ENCODE data around the gene EXT2.

DNA sequence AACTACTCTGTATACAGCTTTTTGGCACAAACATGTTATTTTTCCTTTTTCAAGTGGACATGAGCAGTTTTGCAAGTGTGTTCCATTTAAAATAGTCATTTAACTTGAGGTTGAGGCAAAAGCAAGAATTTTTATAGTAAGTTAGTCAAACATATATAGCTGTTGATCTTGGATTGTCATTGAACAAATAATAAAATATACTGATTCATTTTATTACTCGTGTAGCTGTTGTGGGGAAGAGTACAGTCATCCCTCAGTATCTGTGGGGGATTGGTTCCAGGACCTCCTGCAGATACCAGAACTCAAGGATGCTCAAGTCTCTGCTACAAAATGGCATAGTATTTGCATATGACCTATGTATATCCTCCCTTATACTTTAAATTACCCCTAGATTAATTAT is 45.3 kb downstream of the EXT2 start:
- TF ChIP-seq, protein P1, sequence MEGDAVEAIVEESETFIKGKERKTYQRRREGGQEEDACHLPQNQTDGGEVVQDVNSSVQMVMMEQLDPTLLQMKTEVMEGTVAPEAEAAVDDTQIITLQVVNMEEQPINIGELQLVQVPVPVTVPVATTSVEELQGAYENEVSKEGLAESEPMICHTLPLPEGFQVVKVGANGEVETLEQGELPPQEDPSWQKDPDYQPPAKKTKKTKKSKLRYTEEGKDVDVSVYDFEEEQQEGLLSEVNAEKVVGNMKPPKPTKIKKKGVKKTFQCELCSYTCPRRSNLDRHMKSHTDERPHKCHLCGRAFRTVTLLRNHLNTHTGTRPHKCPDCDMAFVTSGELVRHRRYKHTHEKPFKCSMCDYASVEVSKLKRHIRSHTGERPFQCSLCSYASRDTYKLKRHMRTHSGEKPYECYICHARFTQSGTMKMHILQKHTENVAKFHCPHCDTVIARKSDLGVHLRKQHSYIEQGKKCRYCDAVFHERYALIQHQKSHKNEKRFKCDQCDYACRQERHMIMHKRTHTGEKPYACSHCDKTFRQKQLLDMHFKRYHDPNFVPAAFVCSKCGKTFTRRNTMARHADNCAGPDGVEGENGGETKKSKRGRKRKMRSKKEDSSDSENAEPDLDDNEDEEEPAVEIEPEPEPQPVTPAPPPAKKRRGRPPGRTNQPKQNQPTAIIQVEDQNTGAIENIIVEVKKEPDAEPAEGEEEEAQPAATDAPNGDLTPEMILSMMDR (IDR thresholded peaks at IDR 0.05) = no peak
- TF ChIP-seq POLR2A (IDR thresholded peaks at IDR 0.05) = no peak
